ENCODE measurements around the gene PAX9.
"Not testable (repeated sequence)": the region's sequence is repeated elsewhere in the genome, so short reads cannot be mapped to it uniquely, and the experiment has no call there.

PAX9 gene

GRCh38 chr14:36684946-36685345 is 23.3 kb downstream of the PAX9 start:
- TF ChIP-seq ESRRG (CRISPR knock-in tag; IDR thresholded peaks at IDR 0.05) (no peak), RARB (CRISPR knock-in tag; IDR thresholded peaks at IDR 0.05) (no peak), SNAI2 (CRISPR knock-in tag; IDR thresholded peaks at IDR 0.05) (no peak), ARNTL (CRISPR knock-in tag; IDR thresholded peaks at IDR 0.05; ENCODE audit: borderline replicate concordance, low read depth) (no peak), GLIS3 (CRISPR knock-in tag; IDR thresholded peaks at IDR 0.05) (no peak), ZNF565 (CRISPR knock-in tag; conservative IDR thresholded peaks at IDR 0.05; ENCODE audit: low read depth) (no peak), ZFP30 (CRISPR knock-in tag; IDR thresholded peaks at IDR 0.05) (no peak), PPARA (CRISPR knock-in tag; IDR thresholded peaks at IDR 0.05; ENCODE audit: borderline replicate concordance) (no peak), CREB5 (CRISPR knock-in tag; IDR thresholded peaks at IDR 0.05; ENCODE audit: low read depth) (no peak), CSRNP3 (CRISPR knock-in tag; IDR thresholded peaks at IDR 0.05) (no peak), PATZ1 (CRISPR knock-in tag; IDR thresholded peaks at IDR 0.05; ENCODE audit: borderline replicate concordance) (no peak), TCF4 (CRISPR knock-in tag; IDR thresholded peaks at IDR 0.05; ENCODE audit: borderline replicate concordance) (no peak), OSR1 (CRISPR knock-in tag; IDR thresholded peaks at IDR 0.05) (no peak), TOX (CRISPR knock-in tag; IDR thresholded peaks at IDR 0.05; ENCODE audit: borderline replicate concordance) (no peak)
- no peak for ATAC-seq

GRCh38 chr14:36690311-36691040 is 28.8 kb downstream of the PAX9 start:
- no peak for ATAC-seq
- no peak for TF ChIP-seq TOX (CRISPR knock-in tag; IDR thresholded peaks at IDR 0.05; ENCODE audit: borderline replicate concordance)
- no peak for TF ChIP-seq PATZ1 (CRISPR knock-in tag; IDR thresholded peaks at IDR 0.05; ENCODE audit: borderline replicate concordance)
- TF ChIP-seq ESRRG (CRISPR knock-in tag; IDR thresholded peaks at IDR 0.05) = no peak
- no peak for TF ChIP-seq ZC3H10 (CRISPR knock-in tag; IDR thresholded peaks at IDR 0.05)
- no peak for TF ChIP-seq TCF4 (CRISPR knock-in tag; IDR thresholded peaks at IDR 0.05; ENCODE audit: borderline replicate concordance)
- no peak for TF ChIP-seq BACH2 (CRISPR knock-in tag; IDR thresholded peaks at IDR 0.05; ENCODE audit: borderline replicate concordance)
- no peak for TF ChIP-seq ZNF565 (CRISPR knock-in tag; conservative IDR thresholded peaks at IDR 0.05; ENCODE audit: low read depth)
- TF ChIP-seq POU6F1 (CRISPR knock-in tag; IDR thresholded peaks at IDR 0.05; ENCODE audit: borderline replicate concordance, low read depth) = no peak
- no peak for TF ChIP-seq ISL1 (CRISPR knock-in tag; IDR thresholded peaks at IDR 0.05)
- no peak for TF ChIP-seq OSR1 (CRISPR knock-in tag; IDR thresholded peaks at IDR 0.05)
- no peak for TF ChIP-seq RARB (CRISPR knock-in tag; IDR thresholded peaks at IDR 0.05)
- TF ChIP-seq CREB5 (CRISPR knock-in tag; IDR thresholded peaks at IDR 0.05; ENCODE audit: low read depth) = no peak
- TF ChIP-seq ZFP3 (CRISPR knock-in tag; IDR thresholded peaks at IDR 0.05) = no peak
- TF ChIP-seq TSHZ2 (CRISPR knock-in tag; IDR thresholded peaks at IDR 0.05) = no peak
- no peak for TF ChIP-seq CSRNP3 (CRISPR knock-in tag; IDR thresholded peaks at IDR 0.05)
- TF ChIP-seq ARNTL (CRISPR knock-in tag; IDR thresholded peaks at IDR 0.05; ENCODE audit: borderline replicate concordance, low read depth) = no peak

- ATAC-seq = not testable (repeated sequence)
These were observed 37.8 kb downstream of the PAX9 start for GRCh38 chr14:36699420-36699819.

All from SK-N-SH treated with all-trans-retinoic acid at 6 μM for 48 hours (cell line).